Neuronal stem cell (in vitro differentiated cells): ENCODE results near the gene NBR1.

Experiments used
- DNase-seq: peaks from one replicate; pipeline ENCODE4 v3.0.0-alpha.2; 2013; ENCODE audit warnings: low spot score
- H2AFZ ChIP-seq: one replicate; pipeline ENCODE4 v1.6.1; 2013; ENCODE audit warnings: mild to moderate bottlenecking, low read length, inconsistent platforms
- H2AK5ac ChIP-seq: 2 replicates; pipeline ENCODE4 v1.6.1; 2013; ENCODE audit warnings: low read depth, mild to moderate bottlenecking, inconsistent platforms, low read length, moderate library complexity, mixed read lengths
- H2BK120ac ChIP-seq: 2 replicates; pipeline ENCODE4 v1.6.1; 2013; ENCODE audit warnings: low read depth, mild to moderate bottlenecking, inconsistent platforms, low read length, moderate library complexity, mixed read lengths
- H2BK12ac ChIP-seq: one replicate; pipeline ENCODE4 v1.6.1; 2013; ENCODE audit warnings: low read length, inconsistent platforms
- H2BK15ac ChIP-seq: 2 replicates; pipeline ENCODE4 v1.6.1; 2013; ENCODE audit warnings: mild to moderate bottlenecking, low read length, inconsistent platforms, mixed read lengths
- H2BK5ac ChIP-seq: one replicate; pipeline ENCODE4 v1.6.1; 2013; ENCODE audit warnings: inconsistent platforms, mild to moderate bottlenecking, low read length, moderate library complexity
- H3K14ac ChIP-seq: one replicate; pipeline ENCODE4 v1.6.1; 2013; ENCODE audit warnings: low read length, inconsistent platforms
- H3K18ac ChIP-seq: 2 replicates; pipeline ENCODE4 v1.6.1; 2013; ENCODE audit warnings: low read length, inconsistent platforms
- H3K23ac ChIP-seq: 2 replicates; pipeline ENCODE4 v1.6.1; 2013; ENCODE audit warnings: low read depth, mild to moderate bottlenecking, mixed read lengths, low read length, inconsistent platforms; ENCODE audit not compliant: poor library complexity
- H3K27ac ChIP-seq: replicated peaks from 3 replicates; pipeline ENCODE4 v1.5.1; 2013; ENCODE audit warnings: low read length, inconsistent platforms
- H3K27me3 ChIP-seq, 3 experiments: 2 replicates each; pipeline ENCODE4 v1.6.1; 2013; ENCODE audit warnings: low read length in 3 of 3, mild to moderate bottlenecking in 2 of 3, inconsistent platforms in 1 of 3, low read depth in 1 of 3, mixed read lengths in 1 of 3, moderate library complexity in 1 of 3; ENCODE audit not compliant: control insufficient read depth in 3 of 3, insufficient read depth in 3 of 3
- H3K36me3 ChIP-seq, 2 donors: replicated peaks in 1 of 2; 2 replicates each; pipeline ENCODE4 v1.6.1; 2013; ENCODE audit warnings: low read length in 2 of 2; ENCODE audit not compliant: control insufficient read depth in 2 of 2, insufficient read depth in 2 of 2
- H3K4ac ChIP-seq: 2 replicates; pipeline ENCODE4 v1.6.1; 2013; ENCODE audit warnings: inconsistent platforms, mild to moderate bottlenecking, low read length, moderate library complexity
- H3K4me1 ChIP-seq, 2 donors: 1 replicate in 1 of 2; 2 replicates in 1 of 2; pipeline ENCODE4 v1.6.1; 2013; ENCODE audit warnings: low read length in 2 of 2, low read depth in 1 of 2; ENCODE audit not compliant: control insufficient read depth in 2 of 2, insufficient read depth in 1 of 2
- H3K4me2 ChIP-seq: one replicate; pipeline ENCODE4 v1.6.1; 2013; ENCODE audit warnings: mild to moderate bottlenecking, low read length, inconsistent platforms; ENCODE audit not compliant: insufficient read depth, poor library complexity, severe bottlenecking
- H3K4me3 ChIP-seq, 2 donors: 2 replicates each; pipeline ENCODE4 v1.5.1; 2013; ENCODE audit warnings: low read length in 2 of 2, mild to moderate bottlenecking in 2 of 2, inconsistent platforms in 1 of 2, moderate library complexity in 1 of 2
- H3K79me1 ChIP-seq: one replicate; pipeline ENCODE4 v1.6.1; 2013; ENCODE audit warnings: low read depth, mild to moderate bottlenecking, inconsistent platforms, low read length, moderate library complexity
- H3K9ac ChIP-seq: one replicate; pipeline ENCODE4 v1.6.1; 2013; ENCODE audit warnings: mild to moderate bottlenecking, low read depth, low read length, inconsistent platforms; ENCODE audit not compliant: poor library complexity
- H3K9me3 ChIP-seq, 2 donors: replicated peaks in 1 of 2; 2 replicates each; pipeline versions ENCODE3 to v1.6.1; 2013; ENCODE audit warnings: low read length in 2 of 2, mild to moderate bottlenecking in 2 of 2, inconsistent platforms in 1 of 2, low read depth in 1 of 2, mixed read lengths in 1 of 2, moderate library complexity in 1 of 2; ENCODE audit not compliant: control insufficient read depth in 2 of 2, insufficient read depth in 1 of 2
- H4K8ac ChIP-seq: one replicate; pipeline ENCODE4 v1.6.1; 2013; ENCODE audit warnings: low read depth, mild to moderate bottlenecking, inconsistent platforms, low read length, moderate library complexity
- H4K91ac ChIP-seq: one replicate; pipeline ENCODE4 v1.6.1; 2013; ENCODE audit warnings: low read length, low read depth, mild to moderate bottlenecking, inconsistent platforms; ENCODE audit not compliant: poor library complexity
- WGBS, 2 donors: extraction: QIAGEN DNeasy Blood & Tissue Kit; methylation state at CpG; one replicate each; pipeline ENCODE4 v1.1.7; 2013; ENCODE audit warnings: missing lambda C conversion rate in 2 of 2, mixed read lengths in 1 of 2; ENCODE audit not compliant: insufficient read length in 2 of 2, insufficient replicate concordance in 1 of 2; ENCODE audit errors: extremely low coverage in 2 of 2; 5-methylcytosine and 5-hydroxymethylcytosine counted together

NBR1 gene

GRCh38 chr17:43219001-43219400 lies 48.0 kb downstream of the NBR1 start:
- Histone ChIP-seq H2AFZ (no peak overlapping the region), H3K36me3 (peaks cover 0 to 3% of the 10 kb centered on the region in 2 donors), H2BK12ac (no peak overlapping the region), H4K91ac (no peak overlapping the region), H3K4me3 (no peak overlapping the region), H2BK5ac (no peak overlapping the region), H3K14ac (no peak overlapping the region), H4K8ac (no peak overlapping the region), H3K4me2 (no peak overlapping the region), H2BK120ac (no peak overlapping the region), H2AK5ac (no peak overlapping the region), H3K18ac (no peak overlapping the region), H3K9me3 (no peaks in the 10 kb centered on the region), H3K4me1 (peaks cover 0 to 5% of the 10 kb centered on the region in 2 donors), H3K27ac (no peak overlapping the region), H3K27me3 (no peaks in the 10 kb centered on the region), H3K79me1 (no peaks in the 10 kb centered on the region), H3K4ac (no peak overlapping the region), H2BK15ac (no peak overlapping the region), H3K23ac (no peak overlapping the region), H3K9ac (peak overlapping the region; percentile 25)
- DNase-seq, result no peak
- no CpG with 5 or more reads among the region's 2 CpGs for WGBS, 2 donors

- Histone ChIP-seq H3K4me1 (peaks cover 0 to 5% of the 10 kb centered on the region in 2 donors), H3K36me3 (peaks cover 0 to 1% of the 10 kb centered on the region in 2 donors), H3K4me3 (no peak overlapping the region), H3K79me1 (no peaks in the 10 kb centered on the region), H2BK120ac (no peak overlapping the region), H3K9me3 (no peaks in the 10 kb centered on the region), H2BK12ac (no peak overlapping the region), H2BK5ac (no peak overlapping the region), H2BK15ac (no peak overlapping the region), H2AFZ (no peak overlapping the region), H3K9ac (no peak overlapping the region), H3K4me2 (no peak overlapping the region), H3K14ac (no peak overlapping the region), H3K27me3 (no peaks in the 10 kb centered on the region), H4K8ac (no peak overlapping the region), H3K27ac (no peak overlapping the region), H3K18ac (no peak overlapping the region), H3K4ac (no peak overlapping the region), H3K23ac (no peak overlapping the region), H4K91ac (no peak overlapping the region), H2AK5ac (no peak overlapping the region)
- WGBS, 2 donors, result no CpG with 5 or more reads among the region's 8 CpGs
- no peak for DNase-seq
These were observed 48.8 kb downstream of the NBR1 start for GRCh38 chr17:43219746-43220380.

GRCh38 chr17:43220511-43221125 lies 49.6 kb downstream of the NBR1 start:
- H3K23ac ChIP-seq, result peak overlapping the region; percentile 49
- H3K14ac ChIP-seq, result no peak overlapping the region
- H3K4me3 ChIP-seq, result no peak overlapping the region
- DNase-seq, result no peak
- peaks cover 0 to 1% of the 10 kb centered on the region in 2 donors for H3K36me3 ChIP-seq
- peak overlapping the region; percentile 5 for H2AK5ac ChIP-seq
- no peak overlapping the region for H2BK120ac ChIP-seq
- no peak overlapping the region for H2BK12ac ChIP-seq
- peak overlapping the region; percentile 74 for H3K18ac ChIP-seq
- WGBS, 2 donors, result no CpG with 5 or more reads among the region's 9 CpGs
- H3K4ac ChIP-seq, result no peak overlapping the region
- no peak overlapping the region for H3K27ac ChIP-seq
- H4K8ac ChIP-seq, result no peak overlapping the region
- no peaks in the 10 kb centered on the region for H3K9me3 ChIP-seq
- no peak overlapping the region for H2AFZ ChIP-seq
- H3K4me2 ChIP-seq, result no peak overlapping the region
- no peak overlapping the region for H2BK15ac ChIP-seq
- H3K79me1 ChIP-seq, result no peaks in the 10 kb centered on the region
- no peaks in the 10 kb centered on the region for H3K27me3 ChIP-seq
- peaks cover 0 to 5% of the 10 kb centered on the region in 2 donors for H3K4me1 ChIP-seq
- no peak overlapping the region for H3K9ac ChIP-seq
- no peak overlapping the region for H4K91ac ChIP-seq
- no peak overlapping the region for H2BK5ac ChIP-seq

- Histone ChIP-seq H3K4me1 (peaks cover 0 to 5% of the 10 kb centered on the region in 2 donors), H2AK5ac (no peak overlapping the region), H2BK15ac (no peak overlapping the region), H3K4ac (no peak overlapping the region), H3K9me3 (no peaks in the 10 kb centered on the region), H3K79me1 (no peaks in the 10 kb centered on the region), H2BK12ac (no peak overlapping the region), H4K8ac (no peak overlapping the region), H3K4me2 (no peak overlapping the region), H3K27ac (no peak overlapping the region), H2BK120ac (no peak overlapping the region), H2BK5ac (no peak overlapping the region), H3K18ac (no peak overlapping the region), H3K14ac (no peak overlapping the region), H3K36me3 (no peaks in the 10 kb centered on the region), H4K91ac (no peak overlapping the region), H3K9ac (peak overlapping the region; percentile 17), H3K23ac (no peak overlapping the region), H3K4me3 (peak overlapping the region in 1 of 2 donors; percentile 56), H2AFZ (no peak overlapping the region), H3K27me3 (no peaks in the 10 kb centered on the region)
- WGBS, 2 donors, result no CpG with 5 or more reads among the region's 7 CpGs
- no peak for DNase-seq
These were observed 53.2 kb downstream of the NBR1 start for GRCh38 chr17:43224146-43224705.
